Measurements from ENCODE around the gene ITK.
A peak's percentile ranks its signal among the peaks of the same experiment; 100 is the strongest.

The ITK gene

DNA sequence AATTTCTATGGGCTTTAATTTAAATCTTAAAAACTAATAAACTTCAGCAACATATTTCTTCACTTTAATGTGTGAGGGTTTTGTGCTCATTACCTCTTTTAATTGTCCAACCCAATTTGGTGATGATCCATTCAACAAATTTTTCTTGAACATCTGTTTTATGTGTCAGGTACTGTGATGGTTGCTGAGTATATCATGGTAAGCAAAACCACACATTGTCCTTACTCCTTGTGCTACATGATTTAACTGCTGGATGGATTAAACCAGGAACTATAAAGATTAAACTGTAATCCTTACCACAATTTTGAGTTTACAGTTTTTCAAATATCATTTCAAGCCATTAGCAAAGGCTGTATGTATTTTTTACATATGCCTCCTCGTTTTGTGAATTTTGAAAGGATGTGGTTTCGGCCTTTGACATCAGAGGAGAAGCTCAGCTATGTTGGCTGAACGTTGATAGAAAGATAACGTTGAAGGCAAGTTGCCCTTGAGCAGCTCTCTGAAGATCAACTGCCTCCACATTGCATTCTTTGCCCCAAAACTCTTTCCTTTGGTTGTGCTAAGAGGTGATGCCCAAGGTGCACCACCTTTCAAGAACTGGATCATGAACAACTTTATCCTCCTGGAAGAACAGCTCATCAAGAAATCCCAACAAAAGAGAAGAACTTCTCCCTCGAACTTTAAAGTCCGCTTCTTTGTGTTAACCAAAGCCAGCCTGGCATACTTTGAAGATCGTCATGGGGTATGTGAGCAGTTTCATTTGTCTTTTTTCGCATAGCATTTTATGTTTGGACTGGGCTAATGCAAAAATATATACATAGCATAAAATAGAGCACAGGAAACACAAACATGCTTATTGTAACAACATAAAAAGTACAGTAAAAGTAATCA is at the start of gene ITK:
ITK (plus strand) TSS at position 467 of the 891 bp plus-strand sequence; CDS start at position 605, 138 bp downstream.
- TF ChIP-seq, protein P1, sequence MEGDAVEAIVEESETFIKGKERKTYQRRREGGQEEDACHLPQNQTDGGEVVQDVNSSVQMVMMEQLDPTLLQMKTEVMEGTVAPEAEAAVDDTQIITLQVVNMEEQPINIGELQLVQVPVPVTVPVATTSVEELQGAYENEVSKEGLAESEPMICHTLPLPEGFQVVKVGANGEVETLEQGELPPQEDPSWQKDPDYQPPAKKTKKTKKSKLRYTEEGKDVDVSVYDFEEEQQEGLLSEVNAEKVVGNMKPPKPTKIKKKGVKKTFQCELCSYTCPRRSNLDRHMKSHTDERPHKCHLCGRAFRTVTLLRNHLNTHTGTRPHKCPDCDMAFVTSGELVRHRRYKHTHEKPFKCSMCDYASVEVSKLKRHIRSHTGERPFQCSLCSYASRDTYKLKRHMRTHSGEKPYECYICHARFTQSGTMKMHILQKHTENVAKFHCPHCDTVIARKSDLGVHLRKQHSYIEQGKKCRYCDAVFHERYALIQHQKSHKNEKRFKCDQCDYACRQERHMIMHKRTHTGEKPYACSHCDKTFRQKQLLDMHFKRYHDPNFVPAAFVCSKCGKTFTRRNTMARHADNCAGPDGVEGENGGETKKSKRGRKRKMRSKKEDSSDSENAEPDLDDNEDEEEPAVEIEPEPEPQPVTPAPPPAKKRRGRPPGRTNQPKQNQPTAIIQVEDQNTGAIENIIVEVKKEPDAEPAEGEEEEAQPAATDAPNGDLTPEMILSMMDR (IDR thresholded peaks at IDR 0.05; ENCODE audit: low read length, missing control alignments): no peak
- DNase-seq (ENCODE audit: low read depth): no peak
- no peak within 1 kb of the TSS for H3K4me3 ChIP-seq (replicated peaks; ENCODE audit: low read depth, low read length)

DNA sequence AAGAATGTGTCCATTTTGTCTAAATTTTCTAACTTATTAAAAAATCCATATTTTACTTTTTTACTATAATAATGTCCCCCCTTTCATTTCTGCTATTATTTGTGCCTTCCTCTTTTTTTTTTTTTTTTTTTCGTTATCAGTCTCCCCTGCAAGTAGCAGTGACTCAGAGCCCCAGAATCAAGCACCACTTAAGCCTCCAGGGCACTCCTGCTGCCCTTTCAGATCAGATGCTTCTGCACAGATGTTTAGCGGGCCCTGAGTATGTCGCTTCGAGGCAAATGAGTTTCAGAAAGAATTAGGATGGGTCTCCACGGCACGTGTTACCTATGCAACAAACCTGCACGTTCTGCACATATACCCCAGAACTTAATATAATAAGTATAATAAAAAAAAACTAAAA is 49.7 kb upstream of the ITK start:
- TF ChIP-seq, protein P1 (IDR thresholded peaks at IDR 0.05; ENCODE audit: low read length, missing control alignments): no peak
- no peak overlapping the region for H3K4me3 ChIP-seq (replicated peaks; ENCODE audit: low read depth, low read length)
- no peak for DNase-seq (ENCODE audit: low read depth)

DNA sequence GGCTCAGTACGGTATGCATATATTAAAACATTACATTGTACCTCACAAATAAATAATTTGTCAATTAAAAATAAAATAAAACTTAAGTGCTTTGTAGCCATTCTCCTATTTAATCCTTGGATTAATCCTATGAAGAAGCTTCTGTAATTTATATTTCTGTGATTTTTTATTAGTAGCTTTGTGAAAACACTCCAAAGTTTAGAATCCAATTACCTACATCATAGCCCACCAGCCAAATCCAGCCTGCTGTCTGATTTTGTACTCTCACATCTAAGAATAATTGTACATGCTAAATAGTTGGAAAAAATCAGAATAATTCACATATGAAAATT is 48.4 kb upstream of the ITK start:
- TF ChIP-seq, protein P1 (IDR thresholded peaks at IDR 0.05; ENCODE audit: low read length, missing control alignments): no peak

DNA sequence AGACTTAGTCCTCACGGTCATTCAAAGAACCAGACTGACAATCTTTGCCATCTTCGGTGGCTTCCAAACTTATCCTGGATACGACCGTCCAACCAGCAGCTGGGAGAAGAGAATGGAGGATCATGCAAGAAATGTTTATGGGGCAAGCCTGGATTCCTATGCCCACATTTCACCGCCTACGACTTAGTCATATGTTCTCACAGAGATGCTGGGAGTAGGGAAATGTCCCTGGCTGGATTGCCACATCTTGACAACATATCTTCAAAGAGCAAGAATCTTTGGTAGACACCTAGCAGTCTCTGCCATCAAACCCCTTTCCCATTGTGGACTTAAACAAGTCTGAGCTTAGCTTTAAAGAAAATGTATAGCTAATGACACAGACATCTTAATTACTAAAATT is 42.9 kb upstream of the ITK start:
- TF ChIP-seq, protein P1 (IDR thresholded peaks at IDR 0.05; ENCODE audit: low read length, missing control alignments): no peak
- peak; percentile 7 for DNase-seq (ENCODE audit: low read depth)
- H3K4me3 ChIP-seq (replicated peaks; ENCODE audit: low read depth, low read length): no peak overlapping the region

More for the DNA sequence above, 48.4 kb upstream of the ITK start:
- no peak for DNase-seq (ENCODE audit: low read depth)
- H3K4me3 ChIP-seq (replicated peaks; ENCODE audit: low read depth, low read length): no peak overlapping the region

GRCh38 chr5:157142317-157143126 is 38.1 kb upstream of the ITK start, which contains the start of gene MED7:
Gene MED7, minus strand, starts transcription at chr5:157142865. Its CDS starts 3,434 bp downstream, at chr5:157139431.
- peak within 1 kb of the TSS; percentile 96 for H3K4me3 ChIP-seq (replicated peaks; ENCODE audit: low read depth, low read length)
- TF ChIP-seq, protein P1 (IDR thresholded peaks at IDR 0.05; ENCODE audit: low read length, missing control alignments): no peak
- peak; percentile 100 for DNase-seq (ENCODE audit: low read depth)

GRCh38 chr5:157143127-157143971 is 37.3 kb upstream of the ITK start:
- TF ChIP-seq, protein P1 (IDR thresholded peaks at IDR 0.05; ENCODE audit: low read length, missing control alignments): no peak
- H3K4me3 ChIP-seq (replicated peaks; ENCODE audit: low read depth, low read length): peak overlapping the region; percentile 96
- peak; percentile 25 for DNase-seq (ENCODE audit: low read depth)

Data from fibroblast of pulmonary artery (primary cell).